H1 (cell line): Measurements from ENCODE around the gene GALNTL6. TPM values are rescaled to one million over a fixed set of nuclear protein-coding genes. Genes with fewer than 3 reads are reported as not detected.

Source experiments
- BRCA1 ChIP-seq: IDR thresholded peaks from 2 replicates; pipeline ENCODE4 v1.6.1; 2012; ENCODE audit warnings: low read depth, low read length, improper control_type of control experiment
- CHD7 ChIP-seq: fragments of 300-600 bp; sonication (generic); IDR thresholded peaks from 2 replicates; pipeline ENCODE4 v1.7.1; 2012; ENCODE audit warnings: low read length, moderate library complexity, mild to moderate bottlenecking, inconsistent platforms; ENCODE audit not compliant: insufficient replicate concordance
- polyA plus RNA-seq, 7 experiments: library from polyadenylated mRNA; depleted of rRNA in 3 of 7; stranded (reverse) in 5 of 7; unstranded in 2 of 7; fragments of >200 nt in 5 of 7; fragments of 200-250 nt in 2 of 7; gene quantifications; 1 replicate in 5 of 7; 2 replicates in 1 of 7; 4 replicates in 1 of 7; pipeline versions ENCODE4 v1.2.1 to v1.2.3, GENCODE V29; 2011 to 2013; ENCODE audit warnings: missing spikeins in 2 of 7, mixed read lengths in 2 of 7
- total RNA-seq: library from RNA; stranded (reverse); fragmentation: NEBNext Ultra II Directional; extraction: Animal tissue kit (Norgen Biotek cat#: 25700); gene quantifications from 2 replicates; pipeline ENCODE4 v1.2.1, GENCODE V29; 2021

The GALNTL6 gene
- total and polyA plus RNA-seq, 2 of the 8 experiments (the other 6 are each of a cell fraction or from before 2014, with no cell fraction given) = 0.03 to 0.32 TPM

GRCh38 chr4:172105918-172106317 is 292.7 kb downstream of the GALNTL6 start (continued):
- no peak for TF ChIP-seq CHD7
- TF ChIP-seq BRCA1 = no peak
